ENCODE measurements around the gene ACSM2A.
"Not testable (repeated sequence)": the region's sequence is repeated elsewhere in the genome, so short reads cannot be mapped to it uniquely, and the experiment has no call there.

ACSM2A gene

GRCh38 chr16:20459227-20459626, 7.9 kb downstream of the ACSM2A start:
- DNase-seq = not testable (repeated sequence)

GRCh38 chr16:20460313-20460712, 9.0 kb downstream of the ACSM2A start:
- not testable (repeated sequence) for DNase-seq

GRCh38 chr16:20468954-20469353, 17.6 kb downstream of the ACSM2A start:
- not testable (repeated sequence) for DNase-seq

- DNase-seq = not testable (repeated sequence)
These were observed 18.6 kb downstream of the ACSM2A start for GRCh38 chr16:20469930-20470329.

- DNase-seq = not testable (repeated sequence)
These were observed 19.4 kb downstream of the ACSM2A start for GRCh38 chr16:20470732-20471131.

GRCh38 chr16:20477188-20477744, 25.9 kb downstream of the ACSM2A start:
- not testable (repeated sequence) for DNase-seq

- not testable (repeated sequence) for DNase-seq
These were observed 32.7 kb downstream of the ACSM2A start for GRCh38 chr16:20483989-20484388.

- no peak for DNase-seq
These were observed 33.4 kb downstream of the ACSM2A start for GRCh38 chr16:20484726-20485125.

- no peak for DNase-seq
These were observed 34.1 kb downstream of the ACSM2A start for GRCh38 chr16:20485408-20485807.

- DNase-seq = not testable (repeated sequence)
These were observed 39.7 kb downstream of the ACSM2A start for GRCh38 chr16:20490994-20491393.

- DNase-seq = not testable (repeated sequence)
These were observed 40.1 kb downstream of the ACSM2A start for GRCh38 chr16:20491448-20491847.

GRCh38 chr16:20504418-20504817, 53.1 kb downstream of the ACSM2A start:
- no peak for DNase-seq

GRCh38 chr16:20507280-20507679, 56.0 kb downstream of the ACSM2A start:
- DNase-seq = no peak

- no peak for DNase-seq
These were observed 59.0 kb downstream of the ACSM2A start for GRCh38 chr16:20510323-20510722.

- no peak for DNase-seq
These were observed 64.4 kb downstream of the ACSM2A start for GRCh38 chr16:20515688-20516090.

GRCh38 chr16:20517149-20517548, 65.8 kb downstream of the ACSM2A start:
- no peak for DNase-seq

- no peak for DNase-seq
These were observed 67.9 kb downstream of the ACSM2A start for GRCh38 chr16:20519231-20519630.

GRCh38 chr16:20520103-20520502, 68.8 kb downstream of the ACSM2A start:
- DNase-seq = no peak

GRCh38 chr16:20531795-20532194, 80.5 kb downstream of the ACSM2A start:
- DNase-seq = not testable (repeated sequence)

- DNase-seq = not testable (repeated sequence)
These were observed 81.0 kb downstream of the ACSM2A start for GRCh38 chr16:20532284-20532792.

- not testable (repeated sequence) for DNase-seq
These were observed 85.3 kb downstream of the ACSM2A start for GRCh38 chr16:20536669-20537068.
